ENCODE measurements around the gene ME1. TPM values are rescaled to one million over a fixed set of nuclear protein-coding genes. Genes with fewer than 3 reads are reported as not detected.
A peak's percentile ranks its signal among the peaks of the same experiment; 100 is the strongest.
"Not testable (repeated sequence)": the region's sequence is repeated elsewhere in the genome, so short reads cannot be mapped to it uniquely, and the experiment has no call there.

ME1 gene
- total and polyA plus RNA-seq, 9 of the 15 experiments (the other 6 are each of a cell fraction or from before 2014, with no cell fraction given) = 3.2 to 10.4 (median 5.5) TPM

- Histone ChIP-seq H3K4me2 (ENCODE audit: insufficient read depth, low read length) (peak overlapping the region; percentile 88), H3K4me3 (peak overlapping the region; percentile 97), H3K79me2 (ENCODE audit: control insufficient read depth, insufficient read depth, low read length) (peaks cover 42% of the 10 kb centered on the region), H3K27ac (ENCODE audit: extremely low read depth, low read depth, low read length) (peak overlapping the region; percentile 87; the same call in 1 of the 3 replicates), H3K4me1 (replicated peaks in 1 of 2; ENCODE audit: control insufficient read depth in 2 of 2, insufficient read depth in 2 of 2, low read length in 2 of 2) (peaks cover 6 to 14% of the 10 kb centered on the region in 2 experiments; a peak in 4 of 5 replicates), H3K36me3 (ENCODE audit: control insufficient read depth, insufficient read depth, low read length) (peaks cover 48% of the 10 kb centered on the region), H3K9ac (ENCODE audit: insufficient read depth in 1 of 2, low read depth in 2 of 2, low read length in 2 of 2) (peak overlapping the region in 1 of 2 experiments; percentile 85; a peak in 2 of 4 replicates)
- CTCF ChIA-PET (ENCODE audit: low intra/inter-chr PET ratio); H3K9me3 ChIP-seq (replicated peaks; ENCODE audit: control insufficient read depth, insufficient read depth, low read depth, low read length); BruUV-seq (replicated peaks); DNase-seq (ENCODE audit: extremely low read depth in 1 of 4, low spot score in 3 of 4); H3K9me1 ChIP-seq (ENCODE audit: control insufficient read depth, insufficient read depth, low read length); H3K27me3 ChIP-seq (ENCODE audit: control insufficient read depth in 2 of 2, insufficient read depth in 2 of 2, low read length in 2 of 2); FAIRE-seq; ATAC-seq; H4K20me1 ChIP-seq (replicated peaks; ENCODE audit: control insufficient read depth, insufficient read depth, low read length); H2AFZ ChIP-seq (ENCODE audit: low read depth, low read length): not testable (repeated sequence)
- in situ Hi-C loops (cut with MboI) (loop anchor here (25.0 kb wide), 1 partner anchor 955 kb away; the partner anchor contains the start of gene IBTK), intact Hi-C loops (cut with micrococcal nuclease) (loop anchor here (2.0 kb wide), 1 partner anchor 123 kb away; no protein-coding TSS in a partner anchor)
- peak; percentile 64 for TF ChIP-seq ZBTB33 (CRISPR knock-in tag; IDR thresholded peaks at IDR 0.05)
- peak in 1 of 2 experiments; percentile 77; a peak in 2 of 4 replicates for TF ChIP-seq MLLT1 (IDR thresholded peaks at IDR 0.05)
- 77% methylated on average over 14 of the region's 18 CpGs for WGBS (ENCODE audit: insufficient coverage, low coverage, missing lambda C conversion rate)
- POLR2A ChIA-PET = interaction anchor here (0.6 to 0.9 kb wide), 2 partner anchors 8 to 124 kb away, joined by 3 read pairs; no protein-coding TSS in a partner anchor
Measured at GRCh38 chr6:83191974-83192373, 238.9 kb downstream of the ME1 start.

All from K562 (cell line).